ENCODE results near the gene NUDT16L1. TPM values are rescaled to one million over a fixed set of nuclear protein-coding genes. Genes with fewer than 3 reads are reported as not detected.

Gene NUDT16L1
- total RNA-seq, 1 donor from 2014 or later = 27.3 TPM

- DNase-seq (no peak), ATAC-seq (no peak)
- Histone ChIP-seq H3K27me3 (ENCODE audit: low read depth) (no peaks in the 10 kb centered on the region), H3K4me3 (no peak overlapping the region), H3K4me1 (peaks cover 9% of the 10 kb centered on the region), H3K27ac (no peak overlapping the region), H3K36me3 (peaks cover 8% of the 10 kb centered on the region), H3K9me3 (no peaks in the 10 kb centered on the region)
- intact Hi-C loops (cut with DNase I) = no loop called here
- TF ChIP-seq CTCF (IDR thresholded peaks at IDR 0.05) = no peak
Measured at GRCh38 chr16:4744555-4745273, 51.4 kb downstream of the NUDT16L1 start.

- no peak for DNase-seq
- no peaks in the 10 kb centered on the region for H3K9me3 ChIP-seq
- TF ChIP-seq CTCF (IDR thresholded peaks at IDR 0.05) = no peak
- no peak overlapping the region for H3K4me3 ChIP-seq
- no peaks in the 10 kb centered on the region for H3K27me3 ChIP-seq (ENCODE audit: low read depth)
- no peak for ATAC-seq
- peaks cover 13% of the 10 kb centered on the region for H3K36me3 ChIP-seq
- peaks cover 9% of the 10 kb centered on the region for H3K4me1 ChIP-seq
- intact Hi-C loops (cut with DNase I) = no loop called here
- H3K27ac ChIP-seq = no peak overlapping the region
Measured at GRCh38 chr16:4745274-4745569, 51.9 kb downstream of the NUDT16L1 start.

Small RNA genes lying within 50 kb of the gene (microRNA-seq; reads per million reads assigned to microRNA genes)
- gene MIR6769A (ENCODE audit: borderline number of aligned reads) = not detected

Other genes starting within 250 kb of the NUDT16L1 start
- 43.5 TPM for gene NMRAL1, start 218.9 kb upstream of the NUDT16L1 start, total RNA-seq
- gene HMOX2, start 217.2 kb upstream of the NUDT16L1 start, total RNA-seq = 53.8 TPM
- gene CDIP1, start 154.8 kb upstream of the NUDT16L1 start, total RNA-seq = 21.1 TPM
- 0.21 TPM for gene C16orf96, start 137.2 kb upstream of the NUDT16L1 start, total RNA-seq
- gene UBALD1, start 78.7 kb upstream of the NUDT16L1 start, total RNA-seq = 30.2 TPM
- 75.7 TPM for gene MGRN1, start 68.7 kb upstream of the NUDT16L1 start, total RNA-seq
- 20.6 TPM for gene ANKS3, start 40.7 kb downstream of the NUDT16L1 start, total RNA-seq
- gene DNAAF8, start 41.0 kb downstream of the NUDT16L1 start, total RNA-seq = 3.4 TPM
- 13.4 TPM for gene ZNF500, start 73.6 kb downstream of the NUDT16L1 start, total RNA-seq
- gene SEPTIN12, start 94.8 kb downstream of the NUDT16L1 start, total RNA-seq = not detected
- gene SMIM22, start 101.8 kb downstream of the NUDT16L1 start, total RNA-seq = 27.7 TPM
- 24.9 TPM for gene ROGDI, start 109.1 kb downstream of the NUDT16L1 start, total RNA-seq
- 89.3 TPM for gene GLYR1, start 153.7 kb downstream of the NUDT16L1 start, total RNA-seq
- gene UBN1, start 153.9 kb downstream of the NUDT16L1 start, total RNA-seq = 36.1 TPM
- 60.5 TPM for gene PPL, start 243.6 kb downstream of the NUDT16L1 start, total RNA-seq